SK-N-SH (cell line): ENCODE data around the gene RPL26. TPM values are rescaled to one million over a fixed set of nuclear protein-coding genes. Genes with fewer than 3 reads are reported as not detected.

Experiments
- CTCF ChIA-PET: fragments of 300-600, 350-600 bp; formaldehyde crosslinking; extraction: SDS; loops from one replicate; lab custom pipeline; 2021; lab: Yijun Ruan, JAX
- POLR2A ChIA-PET: fragments of 350-600 bp; sonication (Branson Sonifier 250); formaldehyde crosslinking; extraction: SDS; loops from one replicate; lab custom pipeline; 2020; ENCODE audit warnings: antibody characterized with exemption, inconsistent platforms; lab: Yijun Ruan, JAX
- DNase-seq: peaks from one replicate; pipeline ENCODE4 v3.0.0; 2012
- H2AFZ ChIP-seq: fragments of 200-600 bp; sonication (generic); 2 replicates; pipeline ENCODE4 v1.8.1; 2016; ENCODE audit warnings: antibody characterized with exemption, mild to moderate bottlenecking, low read depth
- H3F3A ChIP-seq: fragments of 200-600 bp; sonication (generic); replicated peaks from 2 replicates; pipeline ENCODE3; 2016; ENCODE audit warnings: antibody characterized with exemption, mild to moderate bottlenecking; ENCODE audit not compliant: insufficient read depth
- H3K27ac ChIP-seq, 2 experiments: fragments of 200-500 bp in 1 of 2; fragments of 200-600 bp in 1 of 2; sonication (Bioruptor generic) in 1 of 2; sonication (generic), shearing (Covaris generic) in 1 of 2; 2 replicates each; pipeline versions ENCODE4 v1.5.1 to v1.6.1; 2014 to 2016; ENCODE audit warnings: low read depth in 2 of 2, inconsistent platforms in 1 of 2, low read length in 1 of 2, mild to moderate bottlenecking in 1 of 2, mixed read lengths in 1 of 2
- H3K27me3 ChIP-seq: fragments of 200-600 bp; sonication (generic), shearing (Covaris generic); 2 replicates; pipeline ENCODE4 v1.6.1; 2016; ENCODE audit warnings: mixed run types; ENCODE audit not compliant: insufficient read depth
- H3K36me3 ChIP-seq, 2 experiments: fragments of 200-500 bp in 1 of 2; fragments of 200-600 bp in 1 of 2; sonication (Bioruptor generic) in 1 of 2; sonication (generic) in 1 of 2; replicated peaks in 1 of 2; 2 replicates each; pipeline versions ENCODE3 to v1.5.1; 2014 to 2016; ENCODE audit warnings: low read length in 1 of 2, mild to moderate bottlenecking in 1 of 2; ENCODE audit not compliant: insufficient read depth in 2 of 2, control insufficient read depth in 1 of 2
- H3K4me1 ChIP-seq, 2 experiments: fragments of 200-500 bp in 1 of 2; fragments of 200-600 bp in 1 of 2; sonication (Bioruptor generic) in 1 of 2; sonication (generic), shearing (Covaris generic) in 1 of 2; 2 replicates each; pipeline versions ENCODE4 v1.5.1 to v1.6.1; 2014 to 2016; ENCODE audit warnings: low read depth in 1 of 2, low read length in 1 of 2, mixed run types in 1 of 2; ENCODE audit not compliant: insufficient read depth in 2 of 2, control insufficient read depth in 1 of 2
- H3K4me2 ChIP-seq: fragments of 200-600 bp; sonication (generic), shearing (Covaris generic); 2 replicates; pipeline ENCODE4 v1.6.1; 2017; ENCODE audit warnings: mixed run types
- H3K4me3 ChIP-seq, 2 experiments: fragments of 200-500 bp in 1 of 2; fragments of 200-600 bp in 1 of 2; sonication (Bioruptor generic) in 1 of 2; sonication (generic), shearing (Covaris generic) in 1 of 2; 2 replicates each; pipeline versions ENCODE4 v1.5.1 to v1.8.1; 2014 to 2016; ENCODE audit warnings: low read depth in 2 of 2, inconsistent platforms in 1 of 2, low read length in 1 of 2, mild to moderate bottlenecking in 1 of 2, mixed read lengths in 1 of 2, moderate library complexity in 1 of 2
- H3K79me2 ChIP-seq: fragments of 200-600 bp; sonication (generic); 2 replicates; pipeline ENCODE4 v1.8.1; 2017; ENCODE audit warnings: mild to moderate bottlenecking; ENCODE audit not compliant: insufficient read depth
- H3K9ac ChIP-seq: fragments of 200-600 bp; sonication (generic); 2 replicates; pipeline ENCODE4 v1.6.1; 2017; ENCODE audit warnings: mixed run types
- H3K9me2 ChIP-seq: fragments of 200-600 bp; sonication (generic); 2 replicates; pipeline ENCODE4 v1.6.1; 2017; ENCODE audit warnings: mixed run types
- H3K9me3 ChIP-seq: fragments of 200-600 bp; sonication (generic); 2 replicates; pipeline ENCODE4 v1.6.1; 2017; ENCODE audit warnings: mixed run types, mild to moderate bottlenecking, moderate library complexity
- H4K20me1 ChIP-seq: fragments of 200-600 bp; sonication (generic); 2 replicates; pipeline ENCODE4 v1.6.1; 2017; ENCODE audit warnings: mild to moderate bottlenecking, mixed run types; ENCODE audit not compliant: insufficient read depth
- ELF1 ChIP-seq: IDR thresholded peaks from 2 replicates; pipeline ENCODE4 v1.4.0; 2012
- EP300 ChIP-seq, 2 experiments: IDR thresholded peaks; 2 replicates each; pipeline versions ENCODE4 v1.4.0 to v1.6.1; 2012; ENCODE audit warnings: borderline replicate concordance in 1 of 2, low read depth in 1 of 2, low read length in 1 of 2
- MAX ChIP-seq: IDR thresholded peaks from 2 replicates; pipeline ENCODE4 v1.4.0; 2012; ENCODE audit warnings: low read depth
- NFIC ChIP-seq: IDR thresholded peaks from 2 replicates; pipeline ENCODE4 v1.4.0; 2012; ENCODE audit warnings: borderline replicate concordance
- NRF1 ChIP-seq: IDR thresholded peaks from 2 replicates; pipeline ENCODE4 v1.6.1; 2012; ENCODE audit warnings: low read depth, mild to moderate bottlenecking, low read length
- POLR2AphosphoS5 ChIP-seq: IDR thresholded peaks from 2 replicates; pipeline ENCODE4 v1.6.1; 2012; ENCODE audit warnings: low read depth, low read length
- RAD21 ChIP-seq: IDR thresholded peaks from 2 replicates; pipeline ENCODE4 v1.6.1; 2012; ENCODE audit warnings: mild to moderate bottlenecking, low read length
- RCOR1 ChIP-seq: fragments of 150-350 bp; IDR thresholded peaks from 2 replicates; pipeline ENCODE4 v1.6.1; 2017; ENCODE audit warnings: antibody characterized with exemption, low read length
- REST ChIP-seq: IDR thresholded peaks from 2 replicates; pipeline ENCODE4 v1.6.1; 2012; ENCODE audit warnings: mild to moderate bottlenecking, low read depth, low read length, moderate library complexity
- RXRA ChIP-seq: IDR thresholded peaks from 2 replicates; pipeline ENCODE4 v1.4.0; 2012; ENCODE audit warnings: low read depth, mild to moderate bottlenecking, borderline replicate concordance
- TAF1 ChIP-seq: IDR thresholded peaks from 2 replicates; pipeline ENCODE4 v1.6.1; 2012; ENCODE audit warnings: low read depth, mild to moderate bottlenecking, low read length, moderate library complexity, borderline replicate concordance
- TEAD4 ChIP-seq: IDR thresholded peaks from 2 replicates; pipeline ENCODE4 v1.4.0; 2012; ENCODE audit warnings: mild to moderate bottlenecking, borderline replicate concordance; ENCODE audit not compliant: insufficient read depth
- USF1 ChIP-seq: IDR thresholded peaks from 2 replicates; pipeline ENCODE4 v1.4.0; 2012; ENCODE audit warnings: low read depth, borderline replicate concordance
- WGBS: methylation state at CpG from one replicate; pipeline ENCODE4 v1.1.6; 2017; ENCODE audit warnings: low lambda C conversion rate; 5-methylcytosine and 5-hydroxymethylcytosine counted together
- polyA plus RNA-seq, 3 experiments: library from polyadenylated mRNA; depleted of rRNA; stranded (reverse); fragments of >200 nt; gene quantifications; 2 replicates each; pipeline ENCODE4 v1.2.3, GENCODE V29; 2012

Gene RPL26
- polyA plus RNA-seq, 1 of the 3 experiments (the other 2 are of a cell fraction): 4,770 TPM

- 59% methylated on average over 11 of the region's 11 CpGs for WGBS
Observed at GRCh38 chr17:8402921-8403536, 20.0 kb upstream of the RPL26 start.

GRCh38 chr17:8401107-8401506 lies 18.1 kb upstream of the RPL26 start:
- Histone ChIP-seq H3K9ac (no peak overlapping the region), H3K4me3 (no peak overlapping the region), H3K9me2 (no peaks in the 10 kb centered on the region), H3K4me1 (no peaks in the 10 kb centered on the region), H3K27me3 (peaks cover 19% of the 10 kb centered on the region; the same call in 1 of the 2 replicates), H3K27ac (no peak overlapping the region), H3K4me2 (no peak overlapping the region), H3K36me3 (no peaks in the 10 kb centered on the region), H3K79me2 (no peaks in the 10 kb centered on the region), H4K20me1 (no peaks in the 10 kb centered on the region), H2AFZ (no peak overlapping the region), H3F3A (no peaks in the 10 kb centered on the region), H3K9me3 (no peaks in the 10 kb centered on the region)
- ChIA-PET CTCF (interaction anchor here (1.6 kb wide), 1 partner anchor 9 kb away, joined by 4 read pairs; no protein-coding TSS in a partner anchor), POLR2A (no interaction called here)
- DNase-seq: no peak
- TF ChIP-seq TAF1: no peak
- WGBS: 35% methylated on average over 2 of the region's 2 CpGs

More at GRCh38 chr17:8402921-8403536, 20.0 kb upstream of the RPL26 start:
- H3K9me2 ChIP-seq: no peaks in the 10 kb centered on the region
- H3K36me3 ChIP-seq: no peaks in the 10 kb centered on the region
- peaks cover 8% of the 10 kb centered on the region; the same call in 1 of the 2 replicates for H3K27me3 ChIP-seq
- H4K20me1 ChIP-seq: no peaks in the 10 kb centered on the region
- no peak overlapping the region for H2AFZ ChIP-seq
- no peak overlapping the region for H3K27ac ChIP-seq
- POLR2A ChIA-PET: no interaction called here
- TF ChIP-seq TAF1: no peak
- TF ChIP-seq TEAD4: no peak
- no peak for TF ChIP-seq MAX
- no peak for TF ChIP-seq RAD21
- TF ChIP-seq NRF1: no peak
- no peak for TF ChIP-seq RCOR1
- no peak for TF ChIP-seq EP300 (IDR thresholded peaks at IDR 0.05; ENCODE audit: borderline replicate concordance in 1 of 2, low read depth in 1 of 2, low read length in 1 of 2)
- no peak for TF ChIP-seq NFIC
- no peak for TF ChIP-seq ELF1
- no peak for TF ChIP-seq RXRA
- TF ChIP-seq USF1: no peak
- CTCF ChIA-PET: interaction anchor here (0.7 to 4.7 kb wide), 2 partner anchors 19 to 343 kb away, joined by 3 to 20 read pairs; no protein-coding TSS in a partner anchor
- no peak overlapping the region for H3K4me2 ChIP-seq
- no peaks in the 10 kb centered on the region for H3K9me3 ChIP-seq
- H3F3A ChIP-seq: no peaks in the 10 kb centered on the region
- no peak overlapping the region for H3K9ac ChIP-seq
- no peak for DNase-seq
- no peaks in the 10 kb centered on the region for H3K79me2 ChIP-seq
- H3K4me3 ChIP-seq: no peak overlapping the region
- no peaks in the 10 kb centered on the region for H3K4me1 ChIP-seq

- H3K79me2 ChIP-seq: no peaks in the 10 kb centered on the region
- H3K9me3 ChIP-seq: no peaks in the 10 kb centered on the region
- POLR2A ChIA-PET: no interaction called here
- H2AFZ ChIP-seq: no peak overlapping the region
- H4K20me1 ChIP-seq: no peaks in the 10 kb centered on the region
- 37% methylated on average over 6 of the region's 6 CpGs for WGBS
- CTCF ChIA-PET: interaction anchor here (1.8 to 2.3 kb wide), 3 partner anchors 11 to 387 kb away, joined by 6 to 10 read pairs (median 7); no protein-coding TSS in a partner anchor
- DNase-seq: no peak
- H3K36me3 ChIP-seq: no peaks in the 10 kb centered on the region
- H3K27me3 ChIP-seq: peaks cover 26% of the 10 kb centered on the region; the same call in 1 of the 2 replicates
- 0 out of 2 replicates have a peak, but pooled peaks have one; percentile 22 for TF ChIP-seq REST
- no peak for TF ChIP-seq POLR2AphosphoS5
- no peak overlapping the region for H3K4me3 ChIP-seq
- no peaks in the 10 kb centered on the region for H3K9me2 ChIP-seq
- H3K4me1 ChIP-seq: no peaks in the 10 kb centered on the region
- no peak overlapping the region for H3K27ac ChIP-seq
- no peaks in the 10 kb centered on the region for H3F3A ChIP-seq
- no peak overlapping the region for H3K4me2 ChIP-seq
- no peak overlapping the region for H3K9ac ChIP-seq
Observed at GRCh38 chr17:8398980-8399379, 16.0 kb upstream of the RPL26 start.
